T follicular helper cell (primary cell): ENCODE data around the gene TMEFF1.

Experiments used
- DNase-seq: peaks from one replicate; pipeline ENCODE4 v3.0.0-alpha.2; 2020; ENCODE audit warnings: low read depth

Gene TMEFF1

DNA sequence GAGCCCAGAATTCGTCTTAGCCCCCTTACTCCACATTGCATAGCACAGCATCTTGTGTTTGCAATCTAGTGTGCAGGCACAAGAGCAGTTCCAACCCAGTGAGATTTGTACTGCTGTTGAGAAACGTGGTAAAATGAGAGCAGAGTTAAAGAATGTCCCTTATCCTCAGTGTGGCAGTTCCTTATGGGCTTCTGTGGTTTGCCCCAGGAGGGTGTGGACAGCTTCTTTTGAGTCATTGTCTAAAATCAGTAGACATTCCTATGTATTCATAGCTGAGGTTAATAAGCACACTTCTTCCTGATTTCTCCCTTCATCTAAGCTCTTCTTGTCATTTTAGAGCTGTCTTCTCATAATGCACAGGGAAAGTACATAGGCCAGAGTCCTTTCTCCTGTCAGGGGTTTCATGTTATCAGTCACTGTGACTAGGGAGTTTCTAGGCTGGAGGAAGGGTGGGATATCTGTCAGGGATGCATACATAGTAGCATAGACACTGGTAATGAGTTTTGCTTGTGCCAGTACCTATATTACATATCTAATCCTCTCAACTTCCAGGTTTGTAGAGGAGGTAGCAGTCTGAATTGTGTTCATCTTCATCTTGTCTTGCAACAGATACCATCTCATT is 102.9 kb downstream of the TMEFF1 start:
- no peak for DNase-seq

- no peak for DNase-seq
These were observed 105.0 kb downstream of the TMEFF1 start, which contains the start of gene CAVIN4 for GRCh38 chr9:100577776-100578448. Gene CAVIN4 (plus strand): TSS chr9:100578079. CDS start chr9:100578144, 65 bp downstream.

DNA sequence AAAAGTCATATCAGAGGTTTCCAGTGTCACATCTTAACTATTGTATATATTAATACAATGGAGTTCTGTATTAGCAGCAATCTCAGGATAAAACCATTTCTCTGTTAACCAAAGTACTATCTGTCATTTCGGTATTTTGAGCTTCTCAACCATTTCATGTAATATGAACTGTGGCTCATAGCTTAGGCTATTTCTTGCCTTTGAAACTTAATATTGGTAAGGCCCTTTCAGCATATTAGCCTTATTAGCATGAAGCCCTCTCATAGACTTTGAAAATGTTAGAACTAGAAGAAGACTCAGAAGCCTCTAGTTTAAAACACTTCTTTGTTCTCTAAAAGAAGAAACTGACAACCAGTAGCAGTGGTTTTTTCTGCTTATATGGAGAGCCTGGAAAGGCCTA is 105.7 kb downstream of the TMEFF1 start:
- DNase-seq = no peak

DNA sequence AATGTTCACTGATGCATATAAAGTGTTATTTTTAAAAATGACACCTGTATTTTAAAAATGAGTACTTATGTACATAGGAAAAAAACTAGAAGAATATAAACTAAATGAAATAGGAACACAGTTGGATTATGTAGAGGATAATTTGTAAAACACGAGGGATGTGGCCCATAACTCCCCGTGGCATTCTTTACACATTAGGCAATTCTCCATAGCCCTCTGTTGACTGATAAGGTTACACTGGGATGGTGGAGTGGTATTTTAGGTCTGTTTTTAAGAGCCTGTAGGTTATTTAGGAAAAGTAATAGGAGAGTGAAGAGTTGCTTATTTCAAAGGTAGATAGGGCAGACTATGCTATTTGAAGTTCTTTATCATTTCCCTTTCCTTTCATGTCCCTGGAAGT is 106.7 kb downstream of the TMEFF1 start:
- no peak for DNase-seq

- DNase-seq = no peak
These were observed 107.3 kb downstream of the TMEFF1 start for GRCh38 chr9:100580257-100580656.

DNA sequence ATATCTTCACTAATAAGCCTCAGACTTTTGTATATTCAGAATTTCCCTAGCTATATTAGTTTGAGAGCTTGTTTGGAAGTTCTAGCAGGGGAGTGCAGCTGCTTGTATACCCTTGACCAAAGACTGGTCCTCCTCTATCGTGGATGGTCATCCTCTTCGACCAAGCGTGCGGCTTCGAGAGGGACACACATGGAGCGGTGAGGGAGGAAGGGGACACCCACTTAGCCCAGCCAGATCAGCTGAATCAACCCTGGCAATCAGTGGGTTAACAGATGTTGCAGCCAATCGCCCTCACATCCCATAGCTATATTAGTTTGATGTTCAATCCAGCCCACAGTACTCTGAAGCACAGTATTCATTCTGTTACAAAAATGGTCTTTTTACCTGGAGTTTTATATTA is 108.1 kb downstream of the TMEFF1 start:
- no peak for DNase-seq

- DNase-seq = no peak
These were observed 108.7 kb downstream of the TMEFF1 start for GRCh38 chr9:100581661-100582060.

GRCh38 chr9:100583014-100583802 is 110.3 kb downstream of the TMEFF1 start:
- no peak for DNase-seq

GRCh38 chr9:100584951-100585350 is 112.0 kb downstream of the TMEFF1 start:
- no peak for DNase-seq

DNA sequence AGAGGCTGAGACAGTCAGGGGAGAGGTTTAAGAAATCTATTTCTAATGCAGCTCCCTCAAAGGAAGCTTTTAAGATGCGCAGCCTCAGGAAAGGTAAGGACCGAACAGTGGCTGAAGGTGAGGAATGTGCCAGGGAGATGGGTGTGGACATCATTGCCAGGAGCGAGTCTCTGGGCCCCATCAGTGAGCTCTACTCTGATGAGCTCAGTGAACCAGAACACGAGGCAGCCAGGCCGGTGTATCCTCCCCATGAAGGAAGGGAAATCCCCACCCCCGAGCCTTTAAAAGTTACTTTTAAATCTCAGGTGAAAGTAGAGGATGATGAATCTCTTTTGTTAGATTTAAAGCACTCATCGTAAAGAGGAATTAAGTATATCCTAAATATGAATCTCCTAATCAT is 113.1 kb downstream of the TMEFF1 start:
- DNase-seq = no peak

DNA sequence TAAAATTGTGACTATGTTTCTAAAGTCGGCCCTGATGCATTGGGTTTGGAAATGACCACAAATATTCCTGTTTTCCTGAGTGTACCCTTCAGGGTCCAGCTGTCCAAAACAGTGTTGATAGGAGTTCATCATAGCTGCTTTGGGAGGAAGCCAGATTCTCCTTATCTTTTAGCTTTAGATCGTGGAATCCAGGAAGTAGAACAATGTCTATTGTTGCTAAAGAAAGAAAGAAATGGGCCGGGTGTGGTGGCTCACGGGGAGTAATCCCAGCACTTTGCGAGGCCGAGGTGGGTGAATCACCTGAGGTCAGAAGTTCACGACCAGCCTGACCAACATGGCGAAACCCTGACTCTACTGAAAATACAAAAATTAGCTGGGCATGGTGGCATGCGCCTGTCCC is 114.4 kb downstream of the TMEFF1 start:
- DNase-seq = no peak

DNA sequence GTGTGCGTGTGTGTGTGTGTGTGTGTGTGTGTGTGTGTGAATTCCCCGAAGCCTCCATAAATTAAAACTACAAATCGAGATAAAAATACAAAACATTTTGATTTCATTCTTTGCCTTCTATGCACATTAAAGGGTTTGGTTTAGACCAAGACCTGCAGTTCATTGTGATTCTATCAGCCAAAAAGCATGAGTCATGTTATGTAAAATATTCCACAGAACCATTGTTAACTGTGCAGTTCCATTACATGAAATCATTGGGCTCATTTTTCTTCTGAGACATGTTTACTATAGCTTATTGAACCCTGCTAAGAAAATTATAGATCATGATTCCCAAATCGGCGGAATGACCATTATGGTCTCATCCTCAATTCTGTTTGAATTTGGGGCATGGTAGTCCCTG is 116.6 kb downstream of the TMEFF1 start:
- no peak for DNase-seq

DNA sequence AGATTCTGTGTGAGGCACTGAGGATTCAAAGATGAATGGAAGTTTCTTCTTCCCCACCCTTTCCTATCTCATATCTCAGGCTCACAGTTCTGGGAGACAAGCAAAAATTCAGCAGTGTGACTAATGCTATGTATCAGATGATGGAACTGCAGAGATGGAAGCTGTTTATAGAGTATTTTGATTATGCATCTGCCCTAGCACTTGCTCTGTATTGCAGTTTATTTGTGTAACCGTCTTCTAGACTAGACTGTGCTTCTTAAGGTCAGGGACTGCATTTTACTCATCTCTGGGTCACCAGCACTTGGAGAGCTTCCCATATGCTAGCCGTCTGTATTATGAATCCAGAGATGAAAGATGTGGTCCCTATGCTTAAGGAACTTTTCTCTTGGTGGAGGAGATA is 117.5 kb downstream of the TMEFF1 start:
- DNase-seq = no peak

GRCh38 chr9:100591139-100591538 is 118.2 kb downstream of the TMEFF1 start:
- no peak for DNase-seq

DNA sequence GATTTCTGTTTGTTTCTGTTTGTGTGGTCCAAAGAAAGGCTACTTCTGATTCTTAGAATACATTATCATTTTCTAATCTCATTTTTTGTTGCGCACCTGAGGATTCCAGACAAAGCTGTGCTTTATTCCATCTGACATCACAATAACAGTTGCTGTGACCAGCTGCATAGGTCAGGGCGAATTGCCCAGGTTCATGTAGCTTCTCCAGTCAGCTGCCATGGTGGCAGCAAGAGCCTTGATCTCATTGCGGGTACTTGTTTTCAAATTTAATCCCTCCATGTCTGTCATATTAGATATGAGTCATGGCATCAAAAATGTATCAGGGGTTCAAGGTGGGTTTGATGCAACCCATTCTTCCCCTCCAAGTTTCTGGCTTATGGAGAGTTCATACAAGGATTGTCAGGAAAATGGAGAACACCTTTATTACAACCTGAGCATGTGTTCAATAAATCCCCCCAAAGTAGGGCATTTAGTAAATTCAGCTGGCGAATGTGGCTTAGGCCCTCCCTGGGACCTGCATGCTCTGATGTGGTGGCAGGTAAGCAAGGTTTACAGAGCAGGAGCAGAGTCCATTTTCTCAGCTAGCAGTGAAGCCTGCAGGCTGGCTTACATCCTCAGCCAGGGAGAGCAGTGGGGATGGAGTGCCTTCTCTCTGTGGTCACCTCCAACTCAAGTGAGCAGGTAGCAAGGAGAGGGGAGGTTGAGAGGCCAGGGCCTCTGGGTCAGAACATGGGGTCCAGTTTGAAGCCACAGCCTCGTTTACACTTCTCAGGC is 118.9 kb downstream of the TMEFF1 start:
- no peak for DNase-seq

GRCh38 chr9:100595391-100596199 is 122.6 kb downstream of the TMEFF1 start:
- DNase-seq = no peak

GRCh38 chr9:100597236-100597635 is 124.3 kb downstream of the TMEFF1 start:
- no peak for DNase-seq

- peak; percentile 72 for DNase-seq
These were observed 125.7 kb downstream of the TMEFF1 start for GRCh38 chr9:100598641-100599145.

DNA sequence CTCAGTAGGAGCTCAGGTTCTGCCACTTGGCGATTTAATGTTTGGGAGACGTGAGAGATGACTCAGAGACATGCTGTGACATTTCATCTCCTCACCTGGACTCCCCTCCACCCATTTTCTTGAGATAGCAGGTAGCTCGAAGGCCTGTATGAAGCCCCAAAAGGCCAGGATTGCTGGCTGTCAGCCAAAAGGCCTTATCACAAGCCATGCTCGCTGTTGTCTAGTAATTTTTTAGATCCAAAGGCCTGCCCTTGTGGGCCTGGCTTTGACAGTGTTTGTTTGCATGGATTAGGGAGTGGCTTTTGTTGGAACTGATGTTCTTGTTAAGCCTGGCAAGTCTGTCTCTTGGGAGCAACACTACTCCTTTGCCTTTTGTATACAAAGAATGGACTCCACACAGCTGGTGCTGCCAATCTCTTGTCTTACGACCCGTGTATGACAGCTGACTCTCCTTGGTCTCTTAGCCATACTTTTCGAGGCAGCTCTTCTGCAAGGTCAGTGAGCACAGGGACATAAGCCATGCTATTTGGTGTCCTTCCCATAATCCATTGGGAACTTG is 127.7 kb downstream of the TMEFF1 start:
- DNase-seq = no peak

DNA sequence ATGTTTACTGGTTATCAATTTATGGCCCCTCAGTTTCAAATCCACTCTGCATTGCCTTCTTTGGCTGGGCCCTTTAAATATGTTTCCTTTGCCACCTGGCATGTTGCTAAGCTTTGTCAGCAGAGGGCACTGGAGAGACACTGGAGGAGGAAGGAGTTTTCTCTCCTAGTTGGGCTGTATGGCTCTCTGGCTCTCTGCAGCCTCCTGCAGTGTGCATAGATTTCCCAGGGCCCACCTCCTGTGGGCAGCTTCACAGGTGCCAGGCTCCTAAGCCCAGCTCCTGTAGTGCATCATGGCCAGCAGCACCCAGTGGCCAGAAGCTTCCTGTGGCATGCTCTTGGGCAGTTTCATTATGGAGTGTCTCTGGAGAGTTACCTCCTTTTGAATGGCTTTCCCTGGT is 128.3 kb downstream of the TMEFF1 start:
- peak; percentile 9 for DNase-seq

DNA sequence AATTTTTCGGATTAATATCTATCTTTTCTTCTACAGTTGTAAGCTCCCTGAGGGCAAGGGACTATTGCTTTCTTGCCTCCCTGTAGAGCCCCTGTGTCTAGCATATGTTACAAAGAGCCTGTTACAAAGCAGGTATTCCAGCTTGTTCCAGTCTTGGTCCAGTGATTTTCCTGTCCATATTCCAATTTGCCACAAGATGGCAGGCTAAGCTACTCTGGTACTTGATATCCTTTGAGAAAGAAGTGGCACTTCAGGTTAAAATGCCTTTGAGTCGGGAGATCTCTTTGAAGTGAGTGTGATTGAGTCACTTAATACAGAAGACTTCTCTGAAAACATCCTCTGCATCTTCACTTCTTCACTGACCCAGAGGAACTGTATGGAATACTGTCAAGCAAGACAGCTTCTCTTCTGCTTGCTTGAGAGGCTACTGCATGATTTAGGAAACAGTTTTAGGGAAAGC is 129.4 kb downstream of the TMEFF1 start:
- DNase-seq = no peak
